CD4-positive, alpha-beta T cell treated with Interleukin-10 for 1 hour (primary cell): ENCODE measurements around the gene OR4E2.
"Not testable (repeated sequence)": the region's sequence is repeated elsewhere in the genome, so short reads cannot be mapped to it uniquely, and the experiment has no call there.

Source experiments
- DNase-seq: peaks from one replicate; pipeline ENCODE4 v3.0.0-alpha.2; 2020

The OR4E2 gene

GRCh38 chr14:21698538-21698937 lies 44.9 kb downstream of the OR4E2 start:
- DNase-seq, result not testable (repeated sequence)

GRCh38 chr14:21699551-21699950 lies 45.9 kb downstream of the OR4E2 start:
- no peak for DNase-seq

GRCh38 chr14:21702316-21702715 lies 48.7 kb downstream of the OR4E2 start:
- no peak for DNase-seq

GRCh38 chr14:21703357-21704326 lies 50.0 kb downstream of the OR4E2 start:
- DNase-seq, result peak; percentile 35

GRCh38 chr14:21704338-21704737 lies 50.7 kb downstream of the OR4E2 start:
- DNase-seq, result no peak

- DNase-seq, result peak; percentile 54
Observed at GRCh38 chr14:21711360-21711961, 57.8 kb downstream of the OR4E2 start.

- peak; percentile 44 for DNase-seq
Observed at GRCh38 chr14:21712036-21712435, 58.4 kb downstream of the OR4E2 start.

- no peak for DNase-seq
Observed at GRCh38 chr14:21714318-21714929, 60.8 kb downstream of the OR4E2 start.
